Measurements from ENCODE around the gene COL25A1. TPM values are rescaled to one million over a fixed set of nuclear protein-coding genes. Genes with fewer than 3 reads are reported as not detected.

The COL25A1 gene
- total and polyA plus RNA-seq, 2 donors (not counting 3 experiments of a cell fraction or from before 2014, with no cell fraction given), result 0.21 to 3.5 TPM

GRCh38 chr4:109155084-109155483, 147.4 kb downstream of the COL25A1 start:
- CTCF ChIA-PET, result interaction anchor here (1.2 kb wide), 1 partner anchor 60 kb away, joined by 3 read pairs; no protein-coding TSS in a partner anchor
- TF ChIP-seq POLR2AphosphoS5 (IDR thresholded peaks at IDR 0.05; ENCODE audit: insufficient read depth, low read depth, low read length) (no peak), MAX (IDR thresholded peaks at IDR 0.05; ENCODE audit: insufficient read depth, insufficient read length) (no peak), GATA2 (IDR thresholded peaks at IDR 0.05; ENCODE audit: insufficient read depth, insufficient read length, low read depth, low read length) (no peak), POLR2A (IDR thresholded peaks at IDR 0.05; ENCODE audit: low read depth, low read length) (no peak), MYC (IDR thresholded peaks at IDR 0.05; ENCODE audit: low read depth, low read length) (no peak), FOS (IDR thresholded peaks at IDR 0.05; ENCODE audit: borderline replicate concordance, insufficient read depth, low read length) (no peak)
- no peaks in the 10 kb centered on the region for H3K36me3 ChIP-seq (ENCODE audit: control insufficient read depth in 2 of 2, extremely low read depth in 1 of 2, insufficient read depth in 2 of 2, low read length in 2 of 2)
- H3K27ac ChIP-seq (ENCODE audit: insufficient read depth, low read depth, low read length), result no peak overlapping the region
- no peaks in the 10 kb centered on the region for H3K4me1 ChIP-seq (ENCODE audit: control insufficient read depth, extremely low read depth, insufficient read depth, low read length)
- intact Hi-C loops (cut with micrococcal nuclease) (no loop called here), dilution Hi-C loops (cut with MboI; ENCODE audit: extremely low pct_ligation_motif_present, low sequenced_read_pairs) (no loop called here)
- no peak overlapping the region for H3K4me3 ChIP-seq (replicated peaks in 1 of 3; ENCODE audit: insufficient read depth in 1 of 3, low read depth in 1 of 3, low read length in 3 of 3)
- POLR2A ChIA-PET, result no interaction called here
- H3K4me2 ChIP-seq (ENCODE audit: insufficient read depth, low read length), result no peak overlapping the region
- no peak for DNase-seq (ENCODE audit: low read depth, low spot score)
- H3K79me2 ChIP-seq (ENCODE audit: control insufficient read depth, insufficient read depth, low read length), result no peaks in the 10 kb centered on the region
- H3K9ac ChIP-seq (replicated peaks; ENCODE audit: extremely low read depth, insufficient read depth, low read length), result no peak overlapping the region
- BruUV-seq (replicated peaks), result no TSS peak
- H3K9me1 ChIP-seq (replicated peaks; ENCODE audit: control insufficient read depth, extremely low read depth, insufficient read depth, low read length), result no peaks in the 10 kb centered on the region
- H4K20me1 ChIP-seq (replicated peaks; ENCODE audit: control insufficient read depth, extremely low read depth, insufficient read depth, low read length), result no peaks in the 10 kb centered on the region
- no peak overlapping the region for H2AFZ ChIP-seq (ENCODE audit: low read depth, low read length)
- FAIRE-seq, result no peak
- H3K9me3 ChIP-seq (replicated peaks; ENCODE audit: control insufficient read depth, insufficient read depth, low read length), result no peaks in the 10 kb centered on the region
- H3K27me3 ChIP-seq (ENCODE audit: control insufficient read depth in 2 of 2, insufficient read depth in 2 of 2, low read length in 2 of 2), result no peaks in the 10 kb centered on the region

GRCh38 chr4:109154424-109154823, 148.0 kb downstream of the COL25A1 start:
- Histone ChIP-seq H4K20me1 (replicated peaks; ENCODE audit: control insufficient read depth, extremely low read depth, insufficient read depth, low read length) (no peaks in the 10 kb centered on the region), H3K27me3 (ENCODE audit: control insufficient read depth in 2 of 2, insufficient read depth in 2 of 2, low read length in 2 of 2) (no peaks in the 10 kb centered on the region), H3K4me3 (replicated peaks in 1 of 3; ENCODE audit: insufficient read depth in 1 of 3, low read depth in 1 of 3, low read length in 3 of 3) (no peak overlapping the region), H2AFZ (ENCODE audit: low read depth, low read length) (no peak overlapping the region), H3K9me1 (replicated peaks; ENCODE audit: control insufficient read depth, extremely low read depth, insufficient read depth, low read length) (no peaks in the 10 kb centered on the region), H3K36me3 (ENCODE audit: control insufficient read depth in 2 of 2, extremely low read depth in 1 of 2, insufficient read depth in 2 of 2, low read length in 2 of 2) (no peaks in the 10 kb centered on the region), H3K27ac (ENCODE audit: insufficient read depth, low read depth, low read length) (no peak overlapping the region), H3K79me2 (ENCODE audit: control insufficient read depth, insufficient read depth, low read length) (no peaks in the 10 kb centered on the region), H3K4me2 (ENCODE audit: insufficient read depth, low read length) (no peak overlapping the region), H3K9me3 (replicated peaks; ENCODE audit: control insufficient read depth, insufficient read depth, low read length) (no peaks in the 10 kb centered on the region), H3K4me1 (ENCODE audit: control insufficient read depth, extremely low read depth, insufficient read depth, low read length) (no peaks in the 10 kb centered on the region), H3K9ac (replicated peaks; ENCODE audit: extremely low read depth, insufficient read depth, low read length) (no peak overlapping the region)
- BruUV-seq (replicated peaks), result no TSS peak
- dilution Hi-C loops (cut with MboI; ENCODE audit: extremely low pct_ligation_motif_present, low sequenced_read_pairs), result no loop called here
- intact Hi-C loops (cut with micrococcal nuclease), result no loop called here
- DNase-seq (ENCODE audit: low read depth, low spot score) (no peak), FAIRE-seq (no peak)
- ChIA-PET CTCF (interaction anchor here (1.2 to 1.3 kb wide), 2 partner anchors 61 to 251 kb away, joined by 3 read pairs; no protein-coding TSS in a partner anchor), POLR2A (no interaction called here)
- TF ChIP-seq MYC (IDR thresholded peaks at IDR 0.05; ENCODE audit: low read depth, low read length) (no peak), MAX (IDR thresholded peaks at IDR 0.05; ENCODE audit: insufficient read depth, insufficient read length) (no peak), JUN (IDR thresholded peaks at IDR 0.05; ENCODE audit: borderline replicate concordance, insufficient read depth, insufficient read length, low read depth) (no peak), GATA2 (IDR thresholded peaks at IDR 0.05; ENCODE audit: insufficient read depth, insufficient read length, low read depth, low read length) (no peak), EZH2 (IDR thresholded peaks at IDR 0.05; ENCODE audit: borderline replicate concordance, low read depth, low read length, severe bottlenecking) (no peak), FOS (IDR thresholded peaks at IDR 0.05; ENCODE audit: borderline replicate concordance, insufficient read depth, low read length) (no peak), CTCF (IDR thresholded peaks at IDR 0.05; ENCODE audit: extremely low read depth in 1 of 2, insufficient read depth in 1 of 2, low read depth in 1 of 2, low read length in 2 of 2) (no peak), POLR2A (IDR thresholded peaks at IDR 0.05; ENCODE audit: low read depth, low read length) (no peak), POLR2AphosphoS5 (IDR thresholded peaks at IDR 0.05; ENCODE audit: insufficient read depth, low read depth, low read length) (no peak)
